ENCODE data around the gene PHYH. TPM values are rescaled to one million over a fixed set of nuclear protein-coding genes. Genes with fewer than 3 reads are reported as not detected.

The PHYH gene
- total RNA-seq, 2 donors from 2014 or later = 22.1 to 23.4 TPM

- TF ChIP-seq CTCF (IDR thresholded peaks at IDR 0.05) (no peak), POLR2A (IDR thresholded peaks at IDR 0.05) (no peak)
- ATAC-seq = no peak
- Histone ChIP-seq H3K27me3 (no peaks in the 10 kb centered on the region), H3K4me3 (no peak within 1 kb of the TSS), H3K36me3 (replicated peaks in 1 of 2; ENCODE audit: insufficient read depth in 1 of 2, low read depth in 2 of 2) (no peaks in the 10 kb centered on the region), H3K9me3 (no peaks in the 10 kb centered on the region), H3K27ac (no peak within 1 kb of the TSS), H3K4me1 (no peaks in the 10 kb centered on the region)
- 69 to 70% methylated on average over 10 of the region's 10 CpGs for WGBS, 2 donors
- intact Hi-C loops (cut with DNase I) = no loop called here
- DNase-seq = no peak
Observed at GRCh38 chr10:13234172-13234571, 65.7 kb downstream of the PHYH start, which contains the start of gene UCMA. Gene UCMA, minus strand, starts transcription at chr10:13234374. Its CDS starts 116 bp downstream, at chr10:13234258.

- Histone ChIP-seq H3K27ac (no peak overlapping the region), H3K27me3 (no peaks in the 10 kb centered on the region), H3K4me3 (no peak overlapping the region), H3K4me1 (no peaks in the 10 kb centered on the region), H3K9me3 (no peaks in the 10 kb centered on the region), H3K36me3 (replicated peaks in 1 of 2; ENCODE audit: insufficient read depth in 1 of 2, low read depth in 2 of 2) (no peaks in the 10 kb centered on the region)
- TF ChIP-seq POLR2A (IDR thresholded peaks at IDR 0.05) = no peak
- no peak for TF ChIP-seq CTCF (IDR thresholded peaks at IDR 0.05)
- ATAC-seq (no peak), DNase-seq (no peak)
- intact Hi-C loops (cut with DNase I) = no loop called here
- WGBS, 2 donors = 57 to 75% methylated on average over 2 to 13 of the region's 14 CpGs
Observed at GRCh38 chr10:13233358-13233757, 66.5 kb downstream of the PHYH start.

- no peaks in the 10 kb centered on the region for H3K4me1 ChIP-seq
- ATAC-seq (no peak), DNase-seq (no peak)
- WGBS, 2 donors = 73 to 79% methylated on average over 6 of the region's 6 CpGs
- intact Hi-C loops (cut with DNase I) = no loop called here
- H3K27me3 ChIP-seq = no peaks in the 10 kb centered on the region
- TF ChIP-seq CTCF (IDR thresholded peaks at IDR 0.05) (no peak), POLR2A (IDR thresholded peaks at IDR 0.05) (no peak)
- no peak overlapping the region for H3K27ac ChIP-seq
- H3K9me3 ChIP-seq = no peaks in the 10 kb centered on the region
- H3K4me3 ChIP-seq = no peak overlapping the region
- H3K36me3 ChIP-seq (replicated peaks in 1 of 2; ENCODE audit: insufficient read depth in 1 of 2, low read depth in 2 of 2) = no peaks in the 10 kb centered on the region
Observed at GRCh38 chr10:13231808-13232207, 68.1 kb downstream of the PHYH start.

GRCh38 chr10:13231190-13231589 lies 68.7 kb downstream of the PHYH start:
- Histone ChIP-seq H3K27ac (no peak overlapping the region), H3K4me3 (no peak overlapping the region), H3K27me3 (no peaks in the 10 kb centered on the region), H3K4me1 (no peaks in the 10 kb centered on the region), H3K36me3 (replicated peaks in 1 of 2; ENCODE audit: insufficient read depth in 1 of 2, low read depth in 2 of 2) (no peaks in the 10 kb centered on the region), H3K9me3 (no peaks in the 10 kb centered on the region)
- intact Hi-C loops (cut with DNase I) = no loop called here
- TF ChIP-seq CTCF (IDR thresholded peaks at IDR 0.05) (no peak), POLR2A (IDR thresholded peaks at IDR 0.05) (no peak)
- DNase-seq (no peak), ATAC-seq (no peak)
- WGBS, 2 donors = 65 to 67% methylated on average over 9 of the region's 9 CpGs

Other genes with a start within 250 kb of the PHYH start
- gene OPTN, start 199.9 kb downstream of the PHYH start, total RNA-seq = 10 to 100 TPM; 23.4 to 32.7 TPM
- under 1 TPM in 1 of 2 donors, not detected in 1; 0.26 TPM for gene MCM10, start 138.5 kb downstream of the PHYH start, total RNA-seq
- not detected for gene UCMA, start 65.7 kb downstream of the PHYH start, total RNA-seq
- 10 to 100 TPM; 17.6 to 21.8 TPM for gene SEPHS1, start 48.2 kb upstream of the PHYH start, total RNA-seq
- gene BEND7, start 228.9 kb upstream of the PHYH start, total RNA-seq = 10 to 100 TPM; 13.7 to 17.5 TPM

All from body of pancreas (tissue), 4 donors.